ENCODE results near the gene POLR3E.

The POLR3E gene, protein sequence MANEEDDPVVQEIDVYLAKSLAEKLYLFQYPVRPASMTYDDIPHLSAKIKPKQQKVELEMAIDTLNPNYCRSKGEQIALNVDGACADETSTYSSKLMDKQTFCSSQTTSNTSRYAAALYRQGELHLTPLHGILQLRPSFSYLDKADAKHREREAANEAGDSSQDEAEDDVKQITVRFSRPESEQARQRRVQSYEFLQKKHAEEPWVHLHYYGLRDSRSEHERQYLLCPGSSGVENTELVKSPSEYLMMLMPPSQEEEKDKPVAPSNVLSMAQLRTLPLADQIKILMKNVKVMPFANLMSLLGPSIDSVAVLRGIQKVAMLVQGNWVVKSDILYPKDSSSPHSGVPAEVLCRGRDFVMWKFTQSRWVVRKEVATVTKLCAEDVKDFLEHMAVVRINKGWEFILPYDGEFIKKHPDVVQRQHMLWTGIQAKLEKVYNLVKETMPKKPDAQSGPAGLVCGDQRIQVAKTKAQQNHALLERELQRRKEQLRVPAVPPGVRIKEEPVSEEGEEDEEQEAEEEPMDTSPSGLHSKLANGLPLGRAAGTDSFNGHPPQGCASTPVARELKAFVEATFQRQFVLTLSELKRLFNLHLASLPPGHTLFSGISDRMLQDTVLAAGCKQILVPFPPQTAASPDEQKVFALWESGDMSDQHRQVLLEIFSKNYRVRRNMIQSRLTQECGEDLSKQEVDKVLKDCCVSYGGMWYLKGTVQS

DNA sequence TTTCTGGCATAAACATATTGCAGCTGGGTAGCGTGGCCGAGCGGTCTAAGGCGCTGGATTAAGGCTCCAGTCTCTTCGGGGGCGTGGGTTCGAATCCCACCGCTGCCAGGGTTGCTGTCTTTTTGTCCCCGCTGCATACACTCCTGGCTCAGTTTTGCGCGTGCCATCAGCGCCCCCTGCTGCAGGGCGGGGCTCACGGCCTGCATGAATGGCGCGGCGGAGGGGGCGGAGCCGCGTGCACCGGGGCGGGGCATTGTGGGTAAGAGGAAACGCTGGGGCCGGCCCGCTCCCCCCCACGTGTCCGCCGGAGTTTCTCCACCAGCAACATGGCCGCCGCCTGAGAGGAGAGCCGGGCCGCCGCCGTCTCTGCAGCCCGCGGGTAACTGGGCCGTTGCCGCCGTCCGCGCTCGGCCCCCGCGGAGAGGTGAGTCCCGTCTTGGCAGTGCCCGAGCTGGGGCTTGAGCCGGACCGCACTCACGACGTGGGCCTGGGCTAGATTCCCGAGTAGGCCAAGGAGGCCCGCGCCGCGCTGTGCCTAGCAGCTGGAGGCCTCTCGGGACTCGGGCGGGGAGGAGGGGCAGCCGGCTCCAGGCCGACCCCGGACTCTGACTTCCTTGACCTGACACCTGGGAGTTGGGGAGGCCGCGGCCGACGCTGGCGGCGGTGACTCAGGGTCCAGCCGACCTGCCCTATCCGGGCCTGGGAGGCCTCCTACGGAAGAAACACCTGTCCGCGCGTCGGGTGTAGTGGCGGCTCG lies at the start of gene POLR3E:
POLR3E (plus strand) TSS at position 296 of the 757 bp plus-strand sequence. CDS start 5,560 bp downstream, outside the sequence.
- DNase-seq = peak; percentile 97

DNA sequence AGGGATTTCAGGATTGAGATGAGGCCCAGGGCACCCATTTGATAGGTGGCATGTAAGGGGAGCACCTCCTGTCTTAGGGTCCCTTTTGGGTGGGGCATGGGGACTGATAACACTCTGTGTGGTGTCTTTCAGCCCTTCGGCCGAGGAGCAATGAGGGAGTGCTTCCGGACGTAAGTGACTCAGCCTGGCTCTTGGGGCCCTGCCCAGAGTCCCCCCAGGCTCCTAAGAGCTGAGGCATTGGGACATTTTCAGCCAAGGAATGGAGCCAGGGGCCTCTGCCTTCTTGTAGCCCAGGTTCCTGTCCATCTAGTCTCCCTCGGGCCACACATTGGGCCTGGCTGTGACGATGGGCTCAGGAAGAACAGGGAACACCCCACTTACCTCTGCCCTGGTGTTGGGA lies 46.7 kb upstream of the POLR3E start:
- no peak for DNase-seq

DNA sequence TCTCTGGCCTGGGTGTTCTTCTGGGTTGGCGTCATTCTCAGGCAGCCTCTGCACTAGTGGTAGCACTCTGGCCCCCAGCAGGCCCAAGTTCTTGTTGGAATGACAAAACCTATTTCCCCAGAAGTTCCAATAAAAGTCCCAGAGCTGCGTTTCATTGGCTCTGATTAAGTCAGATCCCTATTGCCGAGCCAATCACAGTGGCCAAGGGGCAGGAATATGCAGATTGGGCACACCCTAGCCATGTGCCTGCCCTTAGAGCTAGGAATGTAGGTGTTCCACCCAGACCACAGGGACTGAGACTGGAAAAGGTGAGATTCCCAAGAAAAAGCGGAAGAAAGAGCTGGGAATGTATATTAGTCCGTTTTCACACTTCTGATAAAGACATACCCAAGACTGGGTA lies 44.9 kb upstream of the POLR3E start:
- DNase-seq = no peak

DNA sequence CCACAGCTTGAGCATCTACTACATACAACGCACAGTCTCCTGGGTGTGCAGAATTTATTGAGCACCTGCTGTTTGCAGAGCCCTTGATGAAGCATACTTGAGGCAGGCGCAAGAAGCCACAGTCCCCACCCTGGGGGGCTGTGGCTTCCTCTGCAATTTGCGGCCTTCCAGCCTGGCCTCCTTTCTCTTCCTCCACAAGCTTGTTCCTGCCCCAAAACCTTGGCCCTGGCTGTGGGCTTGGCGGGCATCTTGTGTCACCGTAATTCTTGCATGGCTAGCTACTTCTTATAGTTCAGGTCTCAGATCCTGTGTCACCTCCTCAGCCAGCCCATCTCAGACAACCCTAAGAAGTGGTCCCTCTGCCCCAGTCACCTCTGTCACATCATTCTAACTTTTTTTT lies 43.9 kb upstream of the POLR3E start:
- no peak for DNase-seq

DNA sequence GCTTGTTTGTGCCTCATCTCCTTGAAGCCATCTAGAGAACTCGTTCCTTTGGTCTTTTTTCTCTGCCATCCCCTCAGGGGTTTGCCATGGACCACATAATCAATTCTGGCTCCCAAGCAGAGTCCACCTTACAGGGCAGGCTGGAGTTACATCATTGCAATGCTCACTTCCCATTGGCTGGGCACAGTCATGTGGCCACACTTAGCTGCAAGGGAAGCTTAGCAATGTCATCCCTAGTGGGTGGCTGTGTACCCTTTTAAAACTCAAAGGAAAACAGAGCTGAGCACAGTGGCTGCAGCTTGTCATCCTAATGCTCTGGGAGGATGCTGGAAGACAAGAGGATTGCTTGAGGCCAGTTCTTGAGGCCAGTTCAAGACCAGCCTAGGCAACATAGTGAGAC lies 41.9 kb upstream of the POLR3E start:
- no peak for DNase-seq

DNA sequence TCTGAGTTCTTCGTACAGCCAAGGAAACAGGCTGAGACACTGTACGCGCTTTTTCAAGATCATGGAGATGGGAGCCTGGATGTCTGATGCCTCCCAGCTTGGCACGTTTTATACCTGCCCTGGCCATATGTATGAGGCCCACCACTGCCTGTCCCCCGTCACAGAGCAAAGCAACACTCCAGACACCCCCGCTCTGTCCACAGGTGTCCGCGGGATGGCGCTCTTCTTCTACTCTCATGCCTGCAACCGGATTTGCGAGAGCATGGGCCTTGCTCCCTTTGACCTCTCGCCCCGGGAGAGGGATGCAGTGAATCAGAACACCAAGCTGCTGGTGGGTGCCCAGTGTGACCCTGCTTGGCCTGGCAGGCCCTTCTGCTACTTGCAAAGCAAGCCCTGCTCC lies 39.8 kb upstream of the POLR3E start:
- no peak for DNase-seq

DNA sequence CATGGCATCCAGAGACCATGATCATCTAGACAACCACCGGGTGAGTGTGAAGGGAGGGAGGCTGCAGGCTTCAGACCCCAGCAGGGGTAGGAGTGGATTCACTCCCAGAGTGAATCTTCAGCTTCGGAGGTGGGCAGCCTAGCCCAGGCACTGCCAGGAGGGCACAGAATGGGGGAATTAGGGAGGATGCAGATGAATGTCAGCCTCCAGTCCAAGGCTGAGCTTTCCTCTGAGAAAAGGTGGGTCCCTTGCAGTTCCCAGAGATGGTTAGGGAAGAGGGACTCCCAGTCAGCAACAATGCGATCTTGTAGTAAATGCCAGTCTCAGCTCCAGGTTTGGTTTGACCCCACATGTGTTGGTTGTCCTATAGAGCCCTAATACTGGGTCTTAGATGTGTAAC lies 36.7 kb upstream of the POLR3E start:
- DNase-seq = no peak

DNA sequence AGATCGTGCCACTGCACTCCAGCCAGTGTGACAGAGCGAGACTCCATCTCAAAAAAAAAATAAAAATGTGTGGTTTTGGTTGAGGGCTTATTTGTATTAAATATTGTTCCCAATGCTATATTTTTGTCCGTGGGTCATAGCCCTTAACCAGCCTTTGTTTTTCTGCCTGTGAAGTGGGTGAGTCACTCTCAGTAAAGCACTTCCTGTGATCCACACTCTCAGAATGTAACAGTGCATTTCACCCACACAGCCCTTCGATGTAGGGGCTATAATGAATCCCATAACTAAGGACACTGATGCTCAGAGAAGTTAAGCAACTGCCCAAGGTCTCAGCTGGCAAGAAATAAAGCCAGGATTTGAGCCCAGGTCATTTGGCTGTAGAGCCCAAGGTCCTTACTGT lies 34.7 kb upstream of the POLR3E start:
- DNase-seq = no peak

DNA sequence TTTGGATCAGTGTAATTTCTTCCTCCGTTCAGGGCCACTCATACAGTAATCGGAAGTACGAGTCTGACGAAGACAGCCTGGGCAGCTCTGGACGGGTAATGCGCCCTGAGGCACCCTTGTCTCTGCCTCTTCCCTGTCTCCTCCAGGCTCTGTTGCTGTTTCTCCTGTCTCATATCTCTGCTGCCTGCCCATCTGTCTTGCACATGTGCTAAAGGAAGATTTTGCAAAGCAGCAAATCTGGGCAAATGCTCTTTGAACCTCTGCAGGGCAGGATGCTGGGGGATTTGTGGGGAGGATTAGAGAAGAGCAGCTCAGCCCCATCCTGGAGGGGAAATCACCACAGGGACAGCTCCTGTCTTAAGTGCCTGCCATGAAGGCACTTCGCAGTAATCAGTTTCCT lies 32.4 kb upstream of the POLR3E start:
- no peak for DNase-seq

DNA sequence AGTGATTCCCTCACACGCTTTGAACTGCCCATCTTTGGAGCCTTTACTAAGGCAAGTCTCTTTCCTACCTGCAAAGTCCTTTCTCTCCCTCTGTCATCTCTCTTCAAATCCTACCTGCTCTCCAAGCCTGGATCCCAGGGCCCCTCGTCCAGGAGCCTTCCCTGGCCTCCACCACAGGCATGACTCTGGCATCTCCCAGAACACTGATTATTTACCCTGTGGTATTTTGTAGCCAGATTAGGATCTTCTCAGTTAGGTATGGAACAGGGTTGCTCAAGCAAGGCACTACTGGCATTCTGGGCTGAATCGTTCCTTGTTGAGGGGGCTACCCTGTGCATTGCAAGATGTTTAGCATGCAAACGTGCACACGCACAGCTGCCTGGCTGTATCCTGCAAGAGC lies 31.9 kb upstream of the POLR3E start:
- no peak for DNase-seq

DNA sequence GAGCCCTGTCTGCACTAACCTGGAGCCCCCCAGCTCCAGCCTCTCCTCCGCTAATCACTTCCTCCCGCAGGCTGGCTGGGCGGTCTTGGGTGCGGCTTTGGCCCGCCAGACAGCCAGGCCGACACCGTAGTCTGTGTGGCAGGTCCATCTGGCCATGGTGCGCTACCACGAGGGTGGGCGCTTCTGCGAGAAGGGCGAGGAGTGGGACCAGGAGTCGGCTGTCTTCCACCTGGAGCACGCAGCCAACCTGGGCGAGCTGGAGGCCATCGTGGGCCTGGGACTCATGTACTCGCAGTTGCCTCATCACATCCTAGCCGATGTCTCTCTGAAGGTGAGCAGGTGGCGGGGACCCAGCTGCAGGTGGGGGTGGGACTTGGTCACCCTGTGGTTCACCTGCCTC lies 30.7 kb upstream of the POLR3E start:
- no peak for DNase-seq

DNA sequence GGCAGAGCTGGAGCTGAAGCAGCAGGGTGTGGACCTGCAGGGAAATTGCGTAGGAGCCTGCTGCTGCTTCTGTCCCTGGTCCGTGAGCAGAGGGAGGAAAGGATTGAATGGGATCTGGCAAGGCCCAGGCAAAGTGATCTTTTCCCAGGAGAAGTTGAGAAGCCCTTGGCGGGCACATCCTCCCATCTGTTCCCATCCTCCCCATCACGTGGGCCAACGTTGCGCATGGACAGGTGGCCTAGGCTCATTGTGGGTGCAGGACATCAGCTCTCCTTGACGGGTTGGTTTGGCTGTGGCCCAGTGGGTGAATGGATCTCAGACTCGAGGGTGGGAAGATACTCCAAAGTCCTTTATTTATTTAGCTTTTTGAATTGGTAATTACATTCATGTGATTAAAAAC lies 29.4 kb upstream of the POLR3E start:
- no peak for DNase-seq

DNA sequence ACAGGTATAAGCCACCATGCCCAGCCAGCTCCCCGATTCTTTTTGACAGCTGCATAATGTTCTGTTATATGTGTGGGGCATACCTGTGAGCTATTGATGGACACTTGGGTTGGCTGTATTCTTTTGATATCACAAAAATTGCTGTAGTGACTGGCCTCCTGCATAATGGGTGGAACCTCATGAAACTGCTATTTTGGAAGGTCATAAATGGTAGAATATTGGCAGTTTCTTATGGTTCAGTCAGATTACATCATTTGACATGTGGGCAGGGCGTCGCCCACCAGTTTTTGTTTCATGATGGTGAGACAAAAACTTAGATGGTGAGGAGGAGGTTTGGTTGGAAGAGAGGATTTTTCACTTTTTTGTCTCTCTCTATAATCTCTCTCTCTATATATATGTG lies 26.7 kb upstream of the POLR3E start:
- DNase-seq = no peak

DNA sequence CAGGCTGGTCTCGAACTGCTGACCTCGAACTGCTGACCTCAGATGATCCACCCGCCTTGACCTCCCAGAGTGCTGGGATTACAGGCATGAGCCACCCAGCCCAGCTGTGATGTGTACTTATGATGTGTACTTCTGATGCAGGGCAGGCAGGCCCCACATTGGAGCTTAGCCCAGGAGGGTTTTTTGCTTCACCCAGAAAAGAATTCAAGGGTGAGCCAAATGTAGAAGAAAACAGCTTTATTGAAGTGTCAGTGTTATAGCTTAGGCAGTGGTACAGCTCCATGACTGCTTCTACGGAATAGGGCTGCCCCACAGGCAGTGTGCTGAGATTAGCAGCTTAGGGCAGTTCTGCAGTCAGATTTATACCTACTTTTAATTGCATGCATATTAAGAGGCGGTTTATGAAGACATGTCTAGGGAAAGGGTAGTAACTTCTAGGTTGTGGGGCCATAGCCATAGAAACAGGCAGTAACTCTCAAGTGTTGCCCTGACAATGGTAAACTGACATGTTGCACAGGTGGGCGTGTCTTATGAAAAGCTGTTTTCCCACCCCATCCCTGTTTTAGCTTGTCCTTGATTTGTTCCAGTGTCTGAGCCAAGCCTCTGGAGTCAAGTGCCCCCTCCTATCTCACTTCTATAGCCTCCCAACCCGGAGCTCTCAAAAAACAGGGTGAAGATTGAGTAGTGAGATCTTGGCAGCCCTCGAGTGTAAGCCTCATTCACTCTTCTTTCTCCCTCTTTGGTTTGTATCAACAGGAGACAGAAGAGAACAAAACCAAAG lies 24.1 kb upstream of the POLR3E start:
- DNase-seq = no peak

DNA sequence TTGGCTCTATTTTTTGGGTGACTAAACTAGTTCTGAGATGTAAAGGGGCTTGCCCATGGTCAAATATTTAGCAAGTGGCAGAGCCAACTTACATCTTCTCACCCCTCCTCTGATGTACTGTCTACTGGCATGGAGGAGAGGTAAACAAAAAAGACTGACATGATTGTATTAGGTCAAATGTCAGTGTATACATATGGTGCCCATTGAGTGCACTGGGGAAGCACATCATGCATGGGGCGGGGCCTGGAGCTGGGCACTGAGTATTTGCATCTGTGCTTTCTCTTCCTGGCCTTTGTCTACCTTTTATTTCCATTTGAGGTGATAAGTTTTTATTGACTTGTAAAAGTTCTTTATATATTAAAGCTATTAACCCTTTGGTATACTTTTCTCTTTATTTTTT lies 22.3 kb upstream of the POLR3E start:
- DNase-seq = no peak

DNA sequence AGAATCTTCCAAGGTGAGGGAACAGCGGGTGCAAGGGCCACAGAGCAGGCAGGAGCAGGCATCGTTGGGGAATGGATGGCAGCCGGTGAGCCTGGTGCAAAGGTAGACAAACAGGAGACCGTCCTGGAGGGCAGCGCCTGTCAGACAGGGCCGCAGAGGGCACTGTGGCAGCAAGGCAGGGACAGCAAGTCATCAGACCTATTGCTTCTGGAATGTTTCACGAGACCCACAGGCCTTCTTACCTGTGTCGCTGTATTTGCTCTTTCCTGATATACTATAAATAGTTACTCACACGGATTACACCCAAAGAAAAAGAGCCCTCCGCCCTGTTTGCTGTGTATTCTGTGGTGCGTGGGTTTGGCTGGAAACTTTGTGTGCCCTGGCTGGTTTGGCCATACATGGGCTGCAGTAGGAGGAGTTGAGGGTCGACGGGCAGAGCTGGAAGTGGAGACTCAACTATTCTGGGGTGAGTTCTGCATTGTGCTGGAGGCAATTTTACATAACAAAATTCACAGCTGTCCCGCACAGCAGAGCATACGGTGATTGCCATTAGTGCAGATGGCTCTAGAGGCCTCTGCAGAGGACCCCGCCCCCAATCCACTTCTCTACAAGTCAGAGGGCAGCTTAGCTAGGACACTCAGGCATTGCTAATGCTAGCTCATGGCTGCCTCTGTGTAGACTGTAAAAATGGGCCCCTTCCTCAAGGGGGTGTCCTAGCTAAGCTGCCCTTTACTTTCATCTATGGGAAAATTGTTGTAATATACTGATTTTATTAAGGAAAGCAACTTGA lies 18.6 kb upstream of the POLR3E start:
- DNase-seq = no peak

DNA sequence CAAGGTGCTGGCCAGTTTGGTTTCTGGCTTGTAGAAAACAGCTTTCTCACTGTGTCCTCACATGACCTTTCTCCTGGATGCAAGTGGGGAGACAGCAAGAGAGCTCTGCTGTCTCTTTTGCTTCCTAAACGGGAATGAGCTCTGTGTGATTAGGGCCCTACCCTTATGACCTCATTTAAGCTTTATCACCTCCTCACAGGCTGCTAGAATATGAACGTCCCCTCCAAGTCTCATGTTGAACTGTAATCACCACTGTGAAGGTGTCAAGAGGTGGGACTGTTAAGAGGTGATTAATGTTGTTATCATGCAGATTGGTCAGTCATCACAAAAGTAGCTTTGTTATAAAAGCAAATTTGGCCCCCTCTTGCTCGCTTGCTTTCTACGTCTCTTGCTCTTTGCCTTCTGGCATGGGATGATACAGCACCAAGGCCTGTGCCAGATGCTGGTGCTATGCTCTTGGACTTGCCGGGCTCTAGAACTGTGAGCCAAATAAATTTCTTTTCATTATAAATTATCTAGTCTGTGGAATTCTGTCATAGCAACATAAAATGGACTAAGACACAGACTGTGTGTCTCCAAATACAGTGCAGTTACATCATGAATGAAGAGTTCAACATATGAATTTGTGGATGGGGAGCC lies 14.8 kb upstream of the POLR3E start:
- DNase-seq = no peak

DNA sequence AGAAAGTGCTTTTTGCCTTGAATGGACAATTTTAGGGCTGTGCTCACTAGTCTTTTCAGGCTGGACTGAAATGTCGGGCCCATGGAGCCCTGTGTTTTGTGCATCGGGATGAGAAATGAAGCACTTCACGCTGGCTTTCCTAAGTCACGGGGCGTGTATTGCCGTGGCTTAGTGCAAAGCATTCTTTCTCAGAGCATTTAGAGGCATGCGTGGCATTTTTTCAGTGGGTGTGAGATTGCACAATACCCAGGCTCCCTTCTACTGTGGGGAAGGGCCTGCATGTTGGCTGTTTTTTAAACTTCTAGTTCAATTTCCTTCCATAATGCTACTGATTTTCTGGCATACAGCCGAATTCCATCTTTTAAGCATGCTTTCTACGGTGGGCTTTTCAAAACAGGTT lies 12.6 kb upstream of the POLR3E start:
- DNase-seq = no peak

DNA sequence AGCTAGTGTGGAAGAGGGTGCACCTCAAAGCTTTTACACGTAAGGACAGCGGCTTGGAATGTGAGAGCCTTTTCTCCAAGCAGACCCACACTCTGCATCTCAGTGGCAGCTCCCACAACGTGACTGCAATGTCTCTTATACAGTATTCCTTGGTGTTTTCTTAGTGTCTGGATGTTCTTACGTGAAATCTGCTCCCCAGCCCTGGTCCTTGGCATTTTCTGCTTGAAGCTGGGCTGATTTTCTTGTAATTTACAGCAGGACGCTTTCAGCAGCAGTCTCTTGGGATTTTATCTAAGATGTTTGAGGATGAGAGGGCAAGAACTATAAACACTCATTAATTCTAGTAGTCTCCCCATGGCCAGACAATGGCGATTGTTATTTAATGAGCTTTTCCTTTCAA lies 12.1 kb upstream of the POLR3E start:
- DNase-seq = no peak

DNA sequence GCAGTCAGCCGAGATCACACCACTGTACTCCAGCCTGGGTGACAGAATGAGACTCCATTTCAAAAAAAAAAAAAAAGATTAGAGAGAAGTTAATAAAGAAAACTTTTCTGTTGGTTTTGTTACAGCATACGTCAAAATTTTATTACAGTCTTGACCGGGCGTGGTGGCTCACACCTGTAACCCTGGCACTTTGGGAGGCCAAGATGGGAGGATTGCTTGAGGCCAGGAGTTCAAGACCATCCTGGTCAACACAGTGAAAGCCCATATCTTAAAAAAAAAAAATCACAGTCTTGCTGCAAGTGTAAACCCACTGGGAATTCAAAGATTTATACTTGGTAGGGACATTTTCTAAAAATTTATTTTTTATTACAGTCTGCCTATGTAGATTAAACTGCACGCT lies 6.2 kb upstream of the POLR3E start:
- no peak for DNase-seq

DNA sequence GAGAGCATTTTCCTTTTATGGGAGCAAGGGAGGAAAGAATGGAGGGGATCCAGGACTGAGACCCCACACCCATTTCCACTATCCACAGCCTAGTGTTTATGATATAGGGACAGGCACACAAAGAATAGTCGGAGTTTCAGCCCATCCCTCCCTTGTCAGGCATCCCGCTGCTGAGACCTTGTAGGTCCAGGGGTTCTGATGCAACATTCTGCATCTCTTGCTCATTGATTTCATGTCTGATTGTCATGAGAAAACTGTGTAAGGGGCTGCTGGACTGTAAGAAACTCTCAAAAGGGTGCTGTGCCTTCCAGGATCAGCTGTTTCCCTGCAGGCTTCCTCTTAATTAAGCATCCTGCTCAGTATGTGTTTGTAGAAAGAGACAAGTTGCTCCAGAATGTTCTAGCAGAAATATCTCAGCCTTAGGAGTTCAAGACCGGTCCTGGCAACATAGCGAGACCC lies 5.3 kb upstream of the POLR3E start:
- DNase-seq = no peak

DNA sequence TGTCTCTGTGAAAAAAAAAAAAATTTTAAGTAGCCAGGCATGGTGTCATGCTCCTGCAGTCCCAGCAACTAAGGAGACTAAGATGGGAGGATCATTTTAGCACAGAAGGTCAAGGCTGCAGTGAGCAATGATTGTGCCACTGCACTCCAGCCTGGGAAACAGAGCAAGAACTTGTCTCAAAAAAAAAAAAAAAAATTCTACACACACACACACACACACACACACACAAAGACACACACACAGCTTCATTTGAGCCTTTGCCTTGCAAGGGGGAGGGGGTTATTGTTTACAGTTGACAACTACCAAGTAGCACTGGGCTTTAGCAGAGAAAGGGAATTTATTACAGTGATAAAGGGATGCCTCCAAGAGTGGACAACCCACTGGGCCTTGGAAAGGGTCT lies 4.9 kb upstream of the POLR3E start:
- no peak for DNase-seq

Data from GDM1 (cell line).